HCT116 (cell line): Measurements from ENCODE around the gene GAS2L2. TPM values are rescaled to one million over a fixed set of nuclear protein-coding genes. Genes with fewer than 3 reads are reported as not detected.
"Not testable (repeated sequence)": the region's sequence is repeated elsewhere in the genome, so short reads cannot be mapped to it uniquely, and the experiment has no call there.

Experiments
- ATAC-seq: fragments of 200-7000 bp; cut with Tn5 transposase; 2 replicates; pipeline ENCODE4 v1.9.1; 2020; ENCODE audit warnings: mild to moderate bottlenecking, moderate library complexity
- BruUV-seq: library from RNA; stranded (reverse); fragments of 400-500 nt; replicated peaks from 2 replicates; lab custom pipeline; 2021; lab: Mats Ljungman, UMichigan
- CTCF ChIA-PET: fragments of 300-600 bp; sonication (Branson Sonifier 250); formaldehyde crosslinking; loops from one replicate; lab custom pipeline; 2021; ENCODE audit warnings: antibody characterized with exemption; lab: Charles Lee
- POLR2A ChIA-PET: fragments of 300-600, 350-600 bp; sonication (Branson Sonifier 250); formaldehyde crosslinking; loops from one replicate; lab custom pipeline; 2021; ENCODE audit warnings: antibody characterized with exemption; lab: Charles Lee
- RAD21 ChIA-PET, 2 experiments: fragments of 300-600 bp; sonication (Branson Sonifier 250); formaldehyde crosslinking; loops; one replicate each; lab custom pipeline; 2023; ENCODE audit warnings: low total read pairs in 2 of 2; ENCODE audit not compliant: uncharacterized antibody in 2 of 2, unreplicated experiment in 2 of 2, low non-redundant PET in 1 of 2; lab: Charles Lee
- DNase-seq: peaks from one replicate; pipeline ENCODE4 v3.0.0-alpha.2; 2010; ENCODE audit warnings: low read depth, low spot score
- H2AFZ ChIP-seq: fragments of 200-600 bp; shearing (Covaris generic), sonication (generic); 2 replicates; pipeline ENCODE4 v1.6.1; 2017; ENCODE audit warnings: low read depth, mixed run types, mixed read lengths, antibody characterized with exemption, low read length; ENCODE audit not compliant: poor library complexity, severe bottlenecking
- H3K27ac ChIP-seq: 2 replicates; pipeline ENCODE4 v1.5.1; 2012; ENCODE audit warnings: low read depth, low read length
- H3K27me3 ChIP-seq: fragments of 200-600 bp; sonication (generic); 2 replicates; pipeline ENCODE4 v1.6.1; 2016; ENCODE audit warnings: mixed run types, low read length, mixed read lengths; ENCODE audit not compliant: insufficient read depth
- H3K36me3 ChIP-seq, 2 experiments: fragments of 200-500 bp in 1 of 2; fragments of 200-600 bp in 1 of 2; sonication (Bioruptor generic) in 1 of 2; sonication (generic) in 1 of 2; 2 replicates each; pipeline versions ENCODE4 v1.5.1 to v1.6.1; 2014 to 2016; ENCODE audit warnings: low read length in 2 of 2, inconsistent platforms in 1 of 2, mixed read lengths in 1 of 2, mixed run types in 1 of 2; ENCODE audit not compliant: insufficient read depth in 2 of 2, control insufficient read depth in 1 of 2
- H3K4me1 ChIP-seq, 2 experiments: fragments of 200-600 bp in 1 of 2; sonication (generic) in 1 of 2; 2 replicates each; pipeline versions ENCODE4 v1.5.1 to v1.6.1; 2012 to 2017; ENCODE audit warnings: low read length in 2 of 2, inconsistent platforms in 1 of 2, mild to moderate bottlenecking in 1 of 2, mixed read lengths in 1 of 2, mixed run types in 1 of 2, moderate library complexity in 1 of 2; ENCODE audit not compliant: insufficient read depth in 2 of 2, control insufficient read depth in 1 of 2
- H3K4me2 ChIP-seq: fragments of 200-600 bp; sonication (generic); 2 replicates; pipeline ENCODE4 v1.6.1; 2017; ENCODE audit warnings: mixed run types, low read length, mixed read lengths
- H3K4me3 ChIP-seq, 2 experiments: fragments of 200-600 bp in 1 of 2; sonication (generic) in 1 of 2; replicated peaks in 1 of 2; 2 replicates each; pipeline ENCODE4 v1.5.1; 2011 to 2016; ENCODE audit warnings: low read length in 2 of 2, control low read depth in 1 of 2, low read depth in 1 of 2, mild to moderate bottlenecking in 1 of 2, mixed read lengths in 1 of 2, mixed run types in 1 of 2
- H3K79me2 ChIP-seq: fragments of 200-600 bp; sonication (generic); 2 replicates; pipeline ENCODE4 v1.6.1; 2017; ENCODE audit warnings: mild to moderate bottlenecking, mixed run types, low read length, moderate library complexity, mixed read lengths; ENCODE audit not compliant: insufficient read depth
- H3K9ac ChIP-seq: fragments of 200-600 bp; sonication (generic); 2 replicates; pipeline ENCODE4 v1.6.1; 2016; ENCODE audit warnings: low read length, mixed read lengths
- H3K9me2 ChIP-seq: fragments of 200-600 bp; sonication (generic), shearing (Covaris generic); 2 replicates; pipeline ENCODE4 v1.6.1; 2017; ENCODE audit warnings: mixed run types, mild to moderate bottlenecking, moderate library complexity; ENCODE audit not compliant: insufficient read depth
- H3K9me3 ChIP-seq, 2 experiments: fragments of 200-500 bp in 1 of 2; fragments of 200-600 bp in 1 of 2; sonication (Bioruptor generic) in 1 of 2; sonication (generic) in 1 of 2; 2 replicates each; pipeline ENCODE4 v1.6.1; 2014 to 2017; ENCODE audit warnings: low read length in 2 of 2, mixed read lengths in 2 of 2, inconsistent platforms in 1 of 2, low read depth in 1 of 2, mild to moderate bottlenecking in 1 of 2, mixed run types in 1 of 2, moderate library complexity in 1 of 2; ENCODE audit not compliant: control insufficient read depth in 1 of 2, insufficient read depth in 1 of 2
- H4K20me1 ChIP-seq: fragments of 200-600 bp; sonication (generic), shearing (Covaris generic); 2 replicates; pipeline ENCODE4 v1.6.1; 2017; ENCODE audit warnings: mixed run types, mild to moderate bottlenecking, moderate library complexity; ENCODE audit not compliant: insufficient read depth
- FOSL1 ChIP-seq: IDR thresholded peaks from 2 replicates; pipeline ENCODE4 v1.6.1; 2012; ENCODE audit warnings: low read depth
- POLR2A ChIP-seq: IDR thresholded peaks from 2 replicates; pipeline ENCODE4 v1.7.0; 2011; ENCODE audit warnings: borderline replicate concordance; ENCODE audit not compliant: insufficient read depth, insufficient read length; ENCODE audit errors: extremely low read depth
- POLR2AphosphoS5 ChIP-seq: IDR thresholded peaks from 2 replicates; pipeline ENCODE4 v1.6.1; 2011; ENCODE audit warnings: mild to moderate bottlenecking, low read depth, low read length, moderate library complexity
- SP1 ChIP-seq: IDR thresholded peaks from 2 replicates; pipeline ENCODE4 v1.6.1; 2012; ENCODE audit warnings: low read depth
- SRF ChIP-seq: IDR thresholded peaks from 2 replicates; pipeline ENCODE4 v1.6.1; 2012; ENCODE audit warnings: low read depth
- ZFX ChIP-seq: fragments of 450-650 bp; IDR thresholded peaks from 2 replicates; pipeline ENCODE4 v1.6.1; 2017
- ZNF274 ChIP-seq: fragments of 200-500 bp; sonication (Bioruptor generic); IDR thresholded peaks from 2 replicates; pipeline ENCODE4 v1.6.1; 2014; ENCODE audit warnings: mild to moderate bottlenecking, low read depth, low read length, inconsistent platforms
- intact Hi-C: fragments of 100-400 bp; cut with micrococcal nuclease; formaldehyde crosslinking; loops from 2 replicates; pipeline ENCODE4 v1.10.0; 2022
- total RNA-seq: library from RNA; stranded (reverse); gene quantifications from one replicate; pipeline ENCODE4 v1.2.1, GENCODE V29; 2021; ENCODE audit not compliant: unreplicated experiment
- TF ChIP-seq, protein P1 (sequence below): IDR thresholded peaks from 2 replicates; pipeline ENCODE4 v1.6.1; 2011; ENCODE audit warnings: mild to moderate bottlenecking, low read length, moderate library complexity; ENCODE audit not compliant: insufficient replicate concordance; ENCODE audit errors: extremely low read depth
- TF ChIP-seq, protein P2 (sequence below): IDR thresholded peaks from 2 replicates; pipeline ENCODE4 v1.6.1; 2012

Gene GAS2L2
- total RNA-seq, 1 experiment from 2014 or later: not detected

GRCh38 chr17:35757243-35757642 is 4.2 kb upstream of the GAS2L2 start:
- ATAC-seq (no peak), DNase-seq (no peak)
- no peak overlapping the region for H3K4me3 ChIP-seq
- intact Hi-C loops: no loop called here
- H3K79me2 ChIP-seq: no peaks in the 10 kb centered on the region
- no peaks in the 10 kb centered on the region for H3K27me3 ChIP-seq
- no peak overlapping the region for H2AFZ ChIP-seq
- TF ChIP-seq, protein P1, sequence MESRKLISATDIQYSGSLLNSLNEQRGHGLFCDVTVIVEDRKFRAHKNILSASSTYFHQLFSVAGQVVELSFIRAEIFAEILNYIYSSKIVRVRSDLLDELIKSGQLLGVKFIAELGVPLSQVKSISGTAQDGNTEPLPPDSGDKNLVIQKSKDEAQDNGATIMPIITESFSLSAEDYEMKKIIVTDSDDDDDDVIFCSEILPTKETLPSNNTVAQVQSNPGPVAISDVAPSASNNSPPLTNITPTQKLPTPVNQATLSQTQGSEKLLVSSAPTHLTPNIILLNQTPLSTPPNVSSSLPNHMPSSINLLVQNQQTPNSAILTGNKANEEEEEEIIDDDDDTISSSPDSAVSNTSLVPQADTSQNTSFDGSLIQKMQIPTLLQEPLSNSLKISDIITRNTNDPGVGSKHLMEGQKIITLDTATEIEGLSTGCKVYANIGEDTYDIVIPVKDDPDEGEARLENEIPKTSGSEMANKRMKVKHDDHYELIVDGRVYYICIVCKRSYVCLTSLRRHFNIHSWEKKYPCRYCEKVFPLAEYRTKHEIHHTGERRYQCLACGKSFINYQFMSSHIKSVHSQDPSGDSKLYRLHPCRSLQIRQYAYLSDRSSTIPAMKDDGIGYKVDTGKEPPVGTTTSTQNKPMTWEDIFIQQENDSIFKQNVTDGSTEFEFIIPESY: no peak
- no peaks in the 10 kb centered on the region for H3K4me1 ChIP-seq
- H3K9me2 ChIP-seq: no peaks in the 10 kb centered on the region
- H3K27ac ChIP-seq: no peak overlapping the region
- no peak overlapping the region for H3K9ac ChIP-seq
- no peak overlapping the region for H3K4me2 ChIP-seq
- POLR2A ChIA-PET: no interaction called here
- BruUV-seq: no TSS peak
- CTCF ChIA-PET: no interaction called here
- no peaks in the 10 kb centered on the region for H3K9me3 ChIP-seq
- no peaks in the 10 kb centered on the region for H4K20me1 ChIP-seq
- RAD21 ChIA-PET: no interaction called here
- H3K36me3 ChIP-seq: no peaks in the 10 kb centered on the region

GRCh38 chr17:35752471-35752870 is 568 bp downstream of the GAS2L2 start:
- no peaks in the 10 kb centered on the region for H3K9me3 ChIP-seq
- H3K4me1 ChIP-seq: no peaks in the 10 kb centered on the region
- no peak for ATAC-seq
- peaks cover 4% of the 10 kb centered on the region; the same call in 1 of the 2 replicates for H3K27me3 ChIP-seq
- no peak overlapping the region for H2AFZ ChIP-seq
- TF ChIP-seq SRF (no peak), POLR2AphosphoS5 (no peak), POLR2A (no peak), SP1 (no peak), ZNF274 (no peak), FOSL1 (no peak), ZFX (no peak)
- TF ChIP-seq, protein P2, sequence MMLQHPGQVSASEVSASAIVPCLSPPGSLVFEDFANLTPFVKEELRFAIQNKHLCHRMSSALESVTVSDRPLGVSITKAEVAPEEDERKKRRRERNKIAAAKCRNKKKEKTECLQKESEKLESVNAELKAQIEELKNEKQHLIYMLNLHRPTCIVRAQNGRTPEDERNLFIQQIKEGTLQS: no peak
- intact Hi-C loops: no loop called here
- H3K36me3 ChIP-seq: no peaks in the 10 kb centered on the region
- H3K9me2 ChIP-seq: no peaks in the 10 kb centered on the region
- H3K79me2 ChIP-seq: no peaks in the 10 kb centered on the region
- no peak overlapping the region for H3K9ac ChIP-seq
- ChIA-PET POLR2A (no interaction called here), CTCF (no interaction called here), RAD21 (no interaction called here)
- H3K4me3 ChIP-seq: no peak overlapping the region
- DNase-seq: no peak
- BruUV-seq: no TSS peak
- H3K27ac ChIP-seq: no peak overlapping the region
- no peaks in the 10 kb centered on the region for H4K20me1 ChIP-seq
- no peak overlapping the region for H3K4me2 ChIP-seq

- H3K9me3 ChIP-seq, POLR2A ChIA-PET, H3K27me3 ChIP-seq, H3K4me3 ChIP-seq, BruUV-seq, ATAC-seq, H3K27ac ChIP-seq, H2AFZ ChIP-seq, H3K9ac ChIP-seq, DNase-seq, intact Hi-C loops, H3K9me2 ChIP-seq, RAD21 ChIA-PET, H3K79me2 ChIP-seq, H3K4me1 ChIP-seq, H3K4me2 ChIP-seq, H4K20me1 ChIP-seq, H3K36me3 ChIP-seq: not testable (repeated sequence)
- CTCF ChIA-PET: interaction anchor here (0.6 kb wide), 1 partner anchor 138 kb away, joined by 3 read pairs; no protein-coding TSS in a partner anchor
These were observed 1.5 kb downstream of the GAS2L2 start for GRCh38 chr17:35751541-35751940.
